Measurements from ENCODE around the gene MANBA. TPM values are rescaled to one million over a fixed set of nuclear protein-coding genes. Genes with fewer than 3 reads are reported as not detected.
A peak's percentile ranks its signal among the peaks of the same experiment; 100 is the strongest.

Gene MANBA
- total RNA-seq, 6 experiments from 2014 or later = 31.2 to 57.9 (median 36.0) TPM

- Mint-ChIP-seq H3K9me3 (peaks cover 7% of the 10 kb centered on the region; the same call in 1 of the 2 replicates), H3K4me3 (no peak overlapping the region), H3K27me3 (ENCODE audit: insufficient read depth) (peaks cover 7% of the 10 kb centered on the region), H3K27ac (peak overlapping the region; percentile 46; the same call in 1 of the 2 replicates), H3K4me1 (ENCODE audit: low read depth) (peaks cover 33% of the 10 kb centered on the region), H3K36me3 (ENCODE audit: low read depth) (peaks cover 20% of the 10 kb centered on the region)
- DNase-seq = no peak
- TF ChIP-seq CTCF (IDR thresholded peaks at IDR 0.05) = no peak
These were observed 27.2 kb upstream of the MANBA start for GRCh38 chr4:102787944-102788343.

- Mint-ChIP-seq H3K36me3 (ENCODE audit: low read depth) (peaks cover 13% of the 10 kb centered on the region), H3K4me1 (ENCODE audit: low read depth) (peaks cover 30% of the 10 kb centered on the region), H3K27me3 (ENCODE audit: insufficient read depth) (peaks cover 7% of the 10 kb centered on the region), H3K9me3 (peaks cover 7% of the 10 kb centered on the region; the same call in 1 of the 2 replicates), H3K27ac (peak overlapping the region; percentile 50), H3K4me3 (no peak overlapping the region)
- peak; percentile 60 for DNase-seq
- no peak for TF ChIP-seq CTCF (IDR thresholded peaks at IDR 0.05)
These were observed 26.5 kb upstream of the MANBA start for GRCh38 chr4:102787096-102787881.

GRCh38 chr4:102786279-102786678 is 25.5 kb upstream of the MANBA start:
- peaks cover 3% of the 10 kb centered on the region for H3K36me3 Mint-ChIP-seq (ENCODE audit: low read depth)
- H3K27ac Mint-ChIP-seq = no peak overlapping the region
- TF ChIP-seq CTCF (IDR thresholded peaks at IDR 0.05) = no peak
- H3K9me3 Mint-ChIP-seq = peaks cover 7% of the 10 kb centered on the region; the same call in 1 of the 2 replicates
- no peak for DNase-seq
- peaks cover 6% of the 10 kb centered on the region; the same call in 1 of the 2 replicates for H3K27me3 Mint-ChIP-seq (ENCODE audit: insufficient read depth)
- H3K4me3 Mint-ChIP-seq = no peak overlapping the region
- H3K4me1 Mint-ChIP-seq (ENCODE audit: low read depth) = peaks cover 21% of the 10 kb centered on the region

- Mint-ChIP-seq H3K27me3 (ENCODE audit: insufficient read depth) (no peaks in the 10 kb centered on the region), H3K9me3 (no peaks in the 10 kb centered on the region), H3K36me3 (ENCODE audit: low read depth) (no peaks in the 10 kb centered on the region), H3K27ac (no peak overlapping the region), H3K4me1 (ENCODE audit: low read depth) (peaks cover 14% of the 10 kb centered on the region), H3K4me3 (no peak overlapping the region)
- DNase-seq = no peak
- no peak for TF ChIP-seq CTCF (IDR thresholded peaks at IDR 0.05)
These were observed 22.2 kb upstream of the MANBA start for GRCh38 chr4:102783006-102783405.

- no peak for DNase-seq
- no peak for TF ChIP-seq CTCF (IDR thresholded peaks at IDR 0.05)
- H3K9me3 Mint-ChIP-seq = no peaks in the 10 kb centered on the region
- no peaks in the 10 kb centered on the region for H3K27me3 Mint-ChIP-seq (ENCODE audit: insufficient read depth)
- no peak overlapping the region for H3K4me3 Mint-ChIP-seq
- peaks cover 8% of the 10 kb centered on the region for H3K4me1 Mint-ChIP-seq (ENCODE audit: low read depth)
- no peak overlapping the region for H3K27ac Mint-ChIP-seq
- H3K36me3 Mint-ChIP-seq (ENCODE audit: low read depth) = no peaks in the 10 kb centered on the region
These were observed 20.8 kb upstream of the MANBA start for GRCh38 chr4:102781570-102781969.

Measured in HFFc6 (cell line).